Epithelial cell of proximal tubule (primary cell): ENCODE results near the gene RALGAPB. TPM values are rescaled to one million over a fixed set of nuclear protein-coding genes. Genes with fewer than 3 reads are reported as not detected.

ENCODE experiments used
- DNase-seq: peaks from one replicate; pipeline ENCODE4 v3.0.0-alpha.2; 2011; ENCODE audit warnings: low read depth
- H3K4me3 ChIP-seq: 2 replicates; pipeline ENCODE4 v1.5.1; 2011; ENCODE audit warnings: low read depth, mild to moderate bottlenecking, low read length
- total RNA-seq: library from RNA; depleted of rRNA; stranded (reverse); fragments of >200 nt; gene quantifications from 2 replicates; pipeline ENCODE4 v1.2.3, GENCODE V29; 2015
- TF ChIP-seq, protein P1 (sequence below): conservative IDR thresholded peaks from 2 replicates; pipeline ENCODE4 v1.5.1; 2012; ENCODE audit warnings: low read depth, mild to moderate bottlenecking, low read length

RALGAPB gene
- total RNA-seq, 1 donor from 2014 or later, result 19.1 TPM

DNA sequence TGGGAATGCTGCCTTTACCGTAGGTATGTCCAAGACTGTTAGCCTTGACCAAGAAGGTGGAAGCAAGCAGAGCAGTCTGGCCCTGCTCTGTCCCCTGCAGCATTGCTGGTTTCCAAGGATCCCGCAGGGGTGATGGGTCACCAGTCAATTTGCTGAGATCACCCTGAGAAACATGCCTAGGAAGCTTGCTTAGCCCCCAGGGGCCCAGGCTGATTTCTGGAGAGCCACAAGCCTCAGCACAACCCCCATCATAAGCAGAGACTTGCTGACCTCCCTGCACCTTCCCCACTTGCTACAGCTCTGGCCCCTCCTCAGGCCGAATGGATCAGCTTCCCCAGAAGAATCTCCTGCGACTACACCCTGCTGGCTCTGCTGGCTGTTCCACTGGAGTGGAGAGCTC, 150.4 kb downstream of the RALGAPB start:
- TF ChIP-seq, protein P1, sequence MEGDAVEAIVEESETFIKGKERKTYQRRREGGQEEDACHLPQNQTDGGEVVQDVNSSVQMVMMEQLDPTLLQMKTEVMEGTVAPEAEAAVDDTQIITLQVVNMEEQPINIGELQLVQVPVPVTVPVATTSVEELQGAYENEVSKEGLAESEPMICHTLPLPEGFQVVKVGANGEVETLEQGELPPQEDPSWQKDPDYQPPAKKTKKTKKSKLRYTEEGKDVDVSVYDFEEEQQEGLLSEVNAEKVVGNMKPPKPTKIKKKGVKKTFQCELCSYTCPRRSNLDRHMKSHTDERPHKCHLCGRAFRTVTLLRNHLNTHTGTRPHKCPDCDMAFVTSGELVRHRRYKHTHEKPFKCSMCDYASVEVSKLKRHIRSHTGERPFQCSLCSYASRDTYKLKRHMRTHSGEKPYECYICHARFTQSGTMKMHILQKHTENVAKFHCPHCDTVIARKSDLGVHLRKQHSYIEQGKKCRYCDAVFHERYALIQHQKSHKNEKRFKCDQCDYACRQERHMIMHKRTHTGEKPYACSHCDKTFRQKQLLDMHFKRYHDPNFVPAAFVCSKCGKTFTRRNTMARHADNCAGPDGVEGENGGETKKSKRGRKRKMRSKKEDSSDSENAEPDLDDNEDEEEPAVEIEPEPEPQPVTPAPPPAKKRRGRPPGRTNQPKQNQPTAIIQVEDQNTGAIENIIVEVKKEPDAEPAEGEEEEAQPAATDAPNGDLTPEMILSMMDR, result no peak
- H3K4me3 ChIP-seq, result no peak overlapping the region
- no peak for DNase-seq

DNA sequence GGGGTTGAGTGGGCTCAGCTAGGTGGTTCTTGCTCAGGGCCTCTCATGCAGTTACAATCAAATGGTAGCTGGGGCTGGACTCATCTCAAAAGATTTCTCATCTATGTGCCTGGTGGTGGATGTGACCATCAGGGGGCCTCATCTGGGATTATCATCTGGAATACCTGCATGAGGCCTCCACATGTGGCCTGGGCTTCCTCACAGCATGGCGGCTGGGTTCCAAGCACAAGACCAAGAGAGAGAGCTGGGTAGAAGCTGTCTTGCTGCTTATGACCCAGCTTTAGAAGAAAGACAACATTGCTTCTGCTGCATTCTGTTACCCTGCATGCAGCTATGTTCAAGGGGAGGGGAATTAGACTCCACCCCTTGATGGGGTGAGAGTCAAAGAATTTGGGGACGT, 151.4 kb downstream of the RALGAPB start:
- TF ChIP-seq, protein P1, result no peak
- no peak overlapping the region for H3K4me3 ChIP-seq
- DNase-seq, result no peak

DNA sequence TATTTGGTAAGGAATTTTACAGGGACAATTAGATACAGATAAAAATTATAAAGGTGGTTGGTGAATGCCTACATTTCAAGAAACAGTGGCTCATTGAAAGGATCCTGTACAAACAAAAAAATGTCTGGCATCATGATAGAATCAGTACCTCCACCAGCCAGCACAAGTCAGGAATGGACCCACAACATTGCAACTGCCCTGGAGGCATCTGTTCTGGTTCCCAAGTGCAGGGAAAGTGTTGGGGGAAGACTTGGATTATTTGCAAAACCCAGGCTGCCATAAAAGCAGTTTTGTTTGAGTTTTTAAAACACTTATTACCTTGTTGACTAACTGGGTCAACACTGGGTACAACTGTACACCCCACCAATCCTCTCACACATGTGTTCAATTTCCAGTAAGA, 153.3 kb downstream of the RALGAPB start:
- TF ChIP-seq, protein P1, result no peak
- no peak overlapping the region for H3K4me3 ChIP-seq
- DNase-seq, result no peak

DNA sequence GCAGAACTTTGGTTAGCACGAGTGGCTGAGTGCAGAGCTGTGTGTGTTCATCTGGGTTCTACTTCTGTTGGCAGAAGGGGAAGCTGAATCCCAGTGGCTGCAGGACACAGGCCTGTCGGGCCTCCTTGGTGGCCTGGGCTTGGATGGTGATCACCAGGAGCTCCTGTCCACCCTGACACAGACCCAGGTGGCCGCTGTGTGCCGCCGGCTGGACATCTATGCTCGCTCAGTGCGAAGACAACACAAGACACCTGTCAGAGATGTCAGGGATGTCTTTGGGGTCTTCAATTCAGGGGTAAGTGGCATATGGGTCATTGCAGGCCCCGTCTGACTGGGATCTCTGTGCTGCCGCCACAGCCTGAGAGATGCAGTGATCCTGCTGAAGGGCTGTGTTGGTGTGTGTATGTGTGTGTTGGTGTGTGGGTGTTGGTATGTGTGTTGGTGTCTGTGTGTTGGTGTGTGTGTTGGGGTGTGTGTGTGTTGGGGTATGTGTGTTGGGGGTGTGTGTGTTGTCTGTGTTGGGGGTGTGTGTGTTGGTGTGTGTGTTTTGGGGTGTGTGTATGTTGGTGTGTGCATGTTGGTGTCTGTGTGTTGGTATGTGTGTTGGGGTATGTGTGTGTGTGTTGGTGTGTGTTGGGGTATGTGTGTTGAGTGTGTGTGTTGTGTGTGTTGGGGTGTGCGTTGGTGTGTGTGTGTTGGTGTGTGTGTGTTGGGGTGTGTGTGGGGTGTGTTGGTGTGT, 154.4 kb downstream of the RALGAPB start:
- TF ChIP-seq, protein P1, result no peak
- no peak overlapping the region for H3K4me3 ChIP-seq
- DNase-seq, result no peak

Other genes starting within 250 kb of the RALGAPB start
- gene KIAA1755, start 212.1 kb upstream of the RALGAPB start, total RNA-seq, result 0.06 and 0.29 TPM in 2 replicates
- gene BPI, start 168.7 kb upstream of the RALGAPB start, total RNA-seq, result not detected in 2 replicates
- gene LBP, start 126.4 kb upstream of the RALGAPB start, total RNA-seq, result not detected in 2 replicates
- gene SNHG17, start 37.5 kb upstream of the RALGAPB start, total RNA-seq, result 9.2 and 27.9 TPM in 2 replicates
- gene ADIG, start 108.4 kb downstream of the RALGAPB start, total RNA-seq, result not detected in 2 replicates
- gene ARHGAP40, start 129.0 kb downstream of the RALGAPB start, total RNA-seq, result 1.7 and 5.6 TPM in 2 replicates